Gastroesophageal sphincter (tissue), 4 donors: ENCODE data around the gene AGBL1. TPM values are rescaled to one million over a fixed set of nuclear protein-coding genes. Genes with fewer than 3 reads are reported as not detected.

Source experiments
- ATAC-seq: fragments of 150-250 bp; one replicate; pipeline ENCODE4 v1.9.1; 2016; ENCODE audit warnings: mild to moderate bottlenecking, moderate library complexity
- H3K27ac ChIP-seq, 4 donors: fragments of 200-600 bp; sonication (generic) in 3 of 4; 1 replicate in 3 of 4; 2 replicates in 1 of 4; pipeline ENCODE4 v1.5.1; 2016 to 2019
- H3K27me3 ChIP-seq: fragments of 200-600 bp; sonication (generic); one replicate; pipeline ENCODE4 v1.5.1; 2019
- H3K36me3 ChIP-seq, 2 donors: fragments of 200-600 bp; sonication (generic); one replicate each; pipeline ENCODE4 v1.5.1; 2019; ENCODE audit warnings: control low read depth in 1 of 2
- H3K4me1 ChIP-seq, 3 donors: fragments of 200-600 bp; sonication (generic); 1 replicate in 2 of 3; 2 replicates in 1 of 3; pipeline ENCODE4 v1.5.1; 2016 to 2019; ENCODE audit warnings: control low read depth in 2 of 3
- H3K4me3 ChIP-seq, 2 donors: fragments of 200-600 bp; sonication (generic); one replicate each; pipeline ENCODE4 v1.5.1; 2019; ENCODE audit warnings: mild to moderate bottlenecking in 1 of 2, moderate library complexity in 1 of 2
- H3K9me3 ChIP-seq, 3 donors: fragments of 200-600 bp; sonication (generic); one replicate each; pipeline ENCODE4 v1.5.1; 2017 to 2019; ENCODE audit warnings: control low read depth in 2 of 3
- CTCF ChIP-seq, 4 experiments: fragments of 200-600 bp in 2 of 4; fragments of 450-650 bp in 2 of 4; sonication (generic) in 1 of 4; IDR thresholded peaks; one replicate each; pipeline ENCODE4 v1.5.1; 2017 to 2019; ENCODE audit warnings: antibody characterized with exemption in 4 of 4, mild to moderate bottlenecking in 2 of 4, moderate library complexity in 2 of 4
- EP300 ChIP-seq: sonication (generic); formaldehyde crosslinking; IDR thresholded peaks from one replicate; pipeline ENCODE4 v1.6.1; 2017; ENCODE audit warnings: antibody characterized with exemption, mild to moderate bottlenecking
- POLR2A ChIP-seq, 2 donors: fragments of 450-650 bp; IDR thresholded peaks; one replicate each; pipeline ENCODE4 v1.6.1; 2017; ENCODE audit warnings: antibody characterized with exemption in 2 of 2, mild to moderate bottlenecking in 2 of 2, moderate library complexity in 1 of 2
- POLR2AphosphoS5 ChIP-seq: sonication (generic); formaldehyde crosslinking; IDR thresholded peaks from one replicate; pipeline ENCODE4 v1.6.1; 2017; ENCODE audit warnings: antibody characterized with exemption
- WGBS, 2 donors: methylation state at CpG; one replicate each; pipeline ENCODE4 v1.1.5; 2018; ENCODE audit warnings: low coverage in 1 of 2; 5-methylcytosine and 5-hydroxymethylcytosine counted together
- total RNA-seq, 4 donors: library from RNA; depleted of rRNA; stranded (reverse); fragments of >200 nt; gene quantifications; one replicate each; pipeline ENCODE4 v1.1.0, GENCODE V29; 2016

The AGBL1 gene
- total RNA-seq, 4 donors from 2014 or later, result 0.12 to 0.13 TPM; not detected in 2

- Histone ChIP-seq H3K9me3 (no peaks in the 10 kb centered on the region), H3K36me3 (no peaks in the 10 kb centered on the region), H3K27ac (peak overlapping the region in 2 of 4 donors; percentile 38 to 50), H3K4me3 (peak overlapping the region in 1 of 2 donors; percentile 31), H3K4me1 (peaks cover 0 to 4% (median 0%) of the 10 kb centered on the region in 3 donors), H3K27me3 (no peaks in the 10 kb centered on the region)
- 8 to 10% methylated on average over 11 of the region's 11 CpGs for WGBS, 2 donors
- no peak for ATAC-seq
- TF ChIP-seq POLR2A (IDR thresholded peaks at IDR 0.05) (no peak), POLR2AphosphoS5 (no peak), CTCF (IDR thresholded peaks at IDR 0.05) (no peak), EP300 (no peak)
These were observed 114.2 kb downstream of the AGBL1 start for GRCh38 chr15:86193716-86194380.

- Histone ChIP-seq H3K4me3 (no peak overlapping the region), H3K9me3 (no peaks in the 10 kb centered on the region), H3K4me1 (peaks cover 0 to 4% (median 0%) of the 10 kb centered on the region in 3 donors), H3K36me3 (no peaks in the 10 kb centered on the region), H3K27ac (peak overlapping the region in 3 of 4 donors; percentile 15 to 54 (median 41)), H3K27me3 (no peaks in the 10 kb centered on the region)
- ATAC-seq, result peak; percentile 66
- TF ChIP-seq POLR2A (IDR thresholded peaks at IDR 0.05) (no peak), EP300 (no peak), POLR2AphosphoS5 (no peak), CTCF (IDR thresholded peaks at IDR 0.05) (no peak)
These were observed 118.1 kb downstream of the AGBL1 start for GRCh38 chr15:86197770-86198169.

GRCh38 chr15:86199467-86200145 is 119.9 kb downstream of the AGBL1 start:
- no peaks in the 10 kb centered on the region for H3K36me3 ChIP-seq

GRCh38 chr15:86201313-86202008 is 121.8 kb downstream of the AGBL1 start:
- no peak overlapping the region for H3K4me3 ChIP-seq
- WGBS, 2 donors, result 91 to 100% methylated on average over 1 to 3 of the region's 3 CpGs
- TF ChIP-seq EP300, result no peak
- no peak for TF ChIP-seq POLR2A (IDR thresholded peaks at IDR 0.05)
- no peak for TF ChIP-seq POLR2AphosphoS5
- TF ChIP-seq CTCF (IDR thresholded peaks at IDR 0.05), result no peak
- H3K27me3 ChIP-seq, result no peaks in the 10 kb centered on the region
- no peaks in the 10 kb centered on the region for H3K9me3 ChIP-seq
- no peaks in the 10 kb centered on the region for H3K36me3 ChIP-seq
- peaks cover 0 to 4% (median 0%) of the 10 kb centered on the region in 3 donors for H3K4me1 ChIP-seq
- no peak for ATAC-seq
- no peak overlapping the region for H3K27ac ChIP-seq

More at GRCh38 chr15:86199467-86200145, 119.9 kb downstream of the AGBL1 start:
- H3K4me1 ChIP-seq, result peaks cover 0 to 4% (median 0%) of the 10 kb centered on the region in 3 donors
- no peaks in the 10 kb centered on the region for H3K9me3 ChIP-seq
- TF ChIP-seq POLR2A (IDR thresholded peaks at IDR 0.05) (no peak), EP300 (no peak), CTCF (IDR thresholded peaks at IDR 0.05) (no peak), POLR2AphosphoS5 (peak; percentile 62)
- H3K27me3 ChIP-seq, result no peaks in the 10 kb centered on the region
- no peak overlapping the region for H3K4me3 ChIP-seq
- ATAC-seq, result peak; percentile 68
- H3K27ac ChIP-seq, result no peak overlapping the region
- 29 to 33% methylated on average over 7 of the region's 7 CpGs for whole genome bisulfite sequencing, 2 donors
